Dendritic cell treated with granulocyte-macrophage colony-stimulating factor and Interleukin-4, amounts not matched to agents 40 ng/mL and 50 ng/mL, for 4 days (primary cell): ENCODE measurements around the gene MAPRE2.
"Not testable (repeated sequence)": the region's sequence is repeated elsewhere in the genome, so short reads cannot be mapped to it uniquely, and the experiment has no call there.

Experiments used
- H3K27ac Mint-ChIP-seq: one replicate; pipeline ENCODE4 v1.8.0; 2022; ENCODE audit warnings: mild to moderate bottlenecking, mixed read lengths
- H3K27me3 Mint-ChIP-seq: one replicate; pipeline ENCODE4 v1.8.0; 2022; ENCODE audit warnings: mild to moderate bottlenecking, mixed read lengths
- H3K36me3 Mint-ChIP-seq: one replicate; pipeline ENCODE4 v1.8.0; 2022; ENCODE audit warnings: low read depth, mixed read lengths
- H3K4me1 Mint-ChIP-seq: one replicate; pipeline ENCODE4 v1.8.0; 2022; ENCODE audit warnings: low read depth, mixed read lengths
- H3K4me3 Mint-ChIP-seq: one replicate; pipeline ENCODE4 v1.8.0; 2022; ENCODE audit warnings: mild to moderate bottlenecking, moderate library complexity, mixed read lengths
- H3K9me3 Mint-ChIP-seq: one replicate; pipeline ENCODE4 v1.8.0; 2022; ENCODE audit warnings: mixed read lengths
- intact Hi-C: fragments of 100-400 bp; cut with micrococcal nuclease; formaldehyde crosslinking; loops from one replicate; pipeline ENCODE4 v1.15.0; 2022

Gene MAPRE2

GRCh38 chr18:35159782-35160181 is 118.6 kb downstream of the MAPRE2 start:
- Mint-ChIP-seq H3K9me3 (no peaks in the 10 kb centered on the region), H3K4me3 (no peak overlapping the region), H3K27me3 (no peaks in the 10 kb centered on the region), H3K4me1 (peaks cover 14% of the 10 kb centered on the region), H3K36me3 (no peaks in the 10 kb centered on the region), H3K27ac (peak overlapping the region; percentile 70)
- intact Hi-C loops = no loop called here

GRCh38 chr18:35161485-35161884 is 120.3 kb downstream of the MAPRE2 start:
- H3K9me3 Mint-ChIP-seq = no peaks in the 10 kb centered on the region
- no peaks in the 10 kb centered on the region for H3K36me3 Mint-ChIP-seq
- H3K27ac Mint-ChIP-seq = no peak overlapping the region
- intact Hi-C loops = no loop called here
- no peaks in the 10 kb centered on the region for H3K27me3 Mint-ChIP-seq
- no peak overlapping the region for H3K4me3 Mint-ChIP-seq
- H3K4me1 Mint-ChIP-seq = peaks cover 14% of the 10 kb centered on the region

GRCh38 chr18:35161934-35162333 is 120.7 kb downstream of the MAPRE2 start:
- intact Hi-C loops = no loop called here
- Mint-ChIP-seq H3K9me3 (no peaks in the 10 kb centered on the region), H3K27ac (no peak overlapping the region), H3K4me3 (no peak overlapping the region), H3K36me3 (no peaks in the 10 kb centered on the region), H3K27me3 (no peaks in the 10 kb centered on the region), H3K4me1 (peaks cover 14% of the 10 kb centered on the region)

- H3K27ac Mint-ChIP-seq = no peak overlapping the region
Measured at GRCh38 chr18:35163014-35163539, 121.9 kb downstream of the MAPRE2 start.

GRCh38 chr18:35163721-35164120 is 122.5 kb downstream of the MAPRE2 start:
- H3K27ac Mint-ChIP-seq = no peak overlapping the region
- no peaks in the 10 kb centered on the region for H3K27me3 Mint-ChIP-seq
- no peaks in the 10 kb centered on the region for H3K9me3 Mint-ChIP-seq
- H3K4me1 Mint-ChIP-seq = peaks cover 10% of the 10 kb centered on the region
- H3K36me3 Mint-ChIP-seq = no peaks in the 10 kb centered on the region
- intact Hi-C loops = no loop called here
- no peak overlapping the region for H3K4me3 Mint-ChIP-seq

More at GRCh38 chr18:35163014-35163539, 121.9 kb downstream of the MAPRE2 start:
- intact Hi-C loops = no loop called here
- Mint-ChIP-seq H3K36me3 (no peaks in the 10 kb centered on the region), H3K27me3 (no peaks in the 10 kb centered on the region), H3K4me1 (peaks cover 14% of the 10 kb centered on the region), H3K4me3 (no peak overlapping the region), H3K9me3 (no peaks in the 10 kb centered on the region)

GRCh38 chr18:35164133-35164532 is 122.9 kb downstream of the MAPRE2 start:
- intact Hi-C loops = no loop called here
- no peak overlapping the region for H3K4me3 Mint-ChIP-seq
- H3K9me3 Mint-ChIP-seq = no peaks in the 10 kb centered on the region
- no peaks in the 10 kb centered on the region for H3K36me3 Mint-ChIP-seq
- H3K27ac Mint-ChIP-seq = no peak overlapping the region
- H3K4me1 Mint-ChIP-seq = peaks cover 6% of the 10 kb centered on the region
- H3K27me3 Mint-ChIP-seq = no peaks in the 10 kb centered on the region

- Mint-ChIP-seq H3K9me3 (no peaks in the 10 kb centered on the region), H3K36me3 (no peaks in the 10 kb centered on the region)
Measured at GRCh38 chr18:35167332-35167731, 126.1 kb downstream of the MAPRE2 start.

GRCh38 chr18:35167857-35168256 is 126.6 kb downstream of the MAPRE2 start:
- H3K4me1 Mint-ChIP-seq = no peaks in the 10 kb centered on the region

More at GRCh38 chr18:35167332-35167731, 126.1 kb downstream of the MAPRE2 start:
- Mint-ChIP-seq H3K27ac (no peak overlapping the region), H3K4me1 (no peaks in the 10 kb centered on the region), H3K4me3 (no peak overlapping the region), H3K27me3 (no peaks in the 10 kb centered on the region)
- intact Hi-C loops = no loop called here

GRCh38 chr18:35170323-35170722 is 129.1 kb downstream of the MAPRE2 start:
- H3K36me3 Mint-ChIP-seq, H3K27me3 Mint-ChIP-seq, intact Hi-C loops, H3K4me1 Mint-ChIP-seq, H3K9me3 Mint-ChIP-seq, H3K4me3 Mint-ChIP-seq, H3K27ac Mint-ChIP-seq: not testable (repeated sequence)

More at GRCh38 chr18:35167857-35168256, 126.6 kb downstream of the MAPRE2 start:
- intact Hi-C loops = no loop called here
- no peaks in the 10 kb centered on the region for H3K27me3 Mint-ChIP-seq
- H3K9me3 Mint-ChIP-seq = no peaks in the 10 kb centered on the region
- no peaks in the 10 kb centered on the region for H3K36me3 Mint-ChIP-seq
- H3K27ac Mint-ChIP-seq = no peak overlapping the region
- no peak overlapping the region for H3K4me3 Mint-ChIP-seq

GRCh38 chr18:35171315-35171987 is 130.2 kb downstream of the MAPRE2 start:
- Mint-ChIP-seq H3K4me3 (no peak overlapping the region), H3K27ac (no peak overlapping the region)

GRCh38 chr18:35172009-35172408 is 130.8 kb downstream of the MAPRE2 start:
- H3K4me3 Mint-ChIP-seq = no peak overlapping the region
- no peaks in the 10 kb centered on the region for H3K4me1 Mint-ChIP-seq
- no peaks in the 10 kb centered on the region for H3K36me3 Mint-ChIP-seq
- H3K27ac Mint-ChIP-seq = no peak overlapping the region
- intact Hi-C loops = no loop called here
- no peaks in the 10 kb centered on the region for H3K27me3 Mint-ChIP-seq
- no peaks in the 10 kb centered on the region for H3K9me3 Mint-ChIP-seq

More at GRCh38 chr18:35171315-35171987, 130.2 kb downstream of the MAPRE2 start:
- no peaks in the 10 kb centered on the region for H3K9me3 Mint-ChIP-seq
- no peaks in the 10 kb centered on the region for H3K36me3 Mint-ChIP-seq
- no peaks in the 10 kb centered on the region for H3K27me3 Mint-ChIP-seq
- intact Hi-C loops = no loop called here
- no peaks in the 10 kb centered on the region for H3K4me1 Mint-ChIP-seq

- no peak overlapping the region for H3K4me3 Mint-ChIP-seq
- H3K27ac Mint-ChIP-seq = no peak overlapping the region
- intact Hi-C loops = no loop called here
- H3K4me1 Mint-ChIP-seq = no peaks in the 10 kb centered on the region
- H3K36me3 Mint-ChIP-seq = no peaks in the 10 kb centered on the region
- H3K27me3 Mint-ChIP-seq = no peaks in the 10 kb centered on the region
- no peaks in the 10 kb centered on the region for H3K9me3 Mint-ChIP-seq
Measured at GRCh38 chr18:35172451-35173035, 131.3 kb downstream of the MAPRE2 start.

GRCh38 chr18:35174093-35174731 is 133.0 kb downstream of the MAPRE2 start:
- Mint-ChIP-seq H3K36me3 (no peaks in the 10 kb centered on the region), H3K4me3 (no peak overlapping the region), H3K27me3 (no peaks in the 10 kb centered on the region), H3K9me3 (no peaks in the 10 kb centered on the region), H3K4me1 (no peaks in the 10 kb centered on the region), H3K27ac (no peak overlapping the region)
- intact Hi-C loops = no loop called here

GRCh38 chr18:35174745-35175144 is 133.5 kb downstream of the MAPRE2 start:
- H3K4me1 Mint-ChIP-seq = no peaks in the 10 kb centered on the region
- no peak overlapping the region for H3K27ac Mint-ChIP-seq
- H3K36me3 Mint-ChIP-seq = no peaks in the 10 kb centered on the region
- no peaks in the 10 kb centered on the region for H3K9me3 Mint-ChIP-seq
- intact Hi-C loops = no loop called here
- H3K4me3 Mint-ChIP-seq = no peak overlapping the region
- no peaks in the 10 kb centered on the region for H3K27me3 Mint-ChIP-seq
